Upper lobe of left lung (tissue), 6 donors: ENCODE measurements around the gene FTO. TPM values are rescaled to one million over a fixed set of nuclear protein-coding genes. Genes with fewer than 3 reads are reported as not detected.

Experiments used
- ATAC-seq, 2 donors: fragments of 200-7000 bp; cut with Tn5 transposase; one replicate each; pipeline ENCODE4 v1.9.1; 2022; ENCODE audit warnings: mild to moderate bottlenecking in 2 of 2, moderate library complexity in 2 of 2; ENCODE audit not compliant: low FRiP score in 2 of 2
- DNase-seq, 2 donors: peaks; one replicate each; pipeline ENCODE4 v3.0.0-alpha.2; 2019 to 2020
- H3K27ac ChIP-seq, 4 donors: fragments of 200-600 bp; sonication (generic); one replicate each; pipeline ENCODE4 v1.5.1; 2016 to 2019
- H3K27me3 ChIP-seq, 4 donors: fragments of 200-600 bp; sonication (generic); one replicate each; pipeline ENCODE4 v1.5.1; 2017 to 2019
- H3K36me3 ChIP-seq, 4 donors: fragments of 200-600 bp; sonication (generic); one replicate each; pipeline ENCODE4 v1.5.1; 2016 to 2019
- H3K4me1 ChIP-seq, 4 donors: fragments of 200-600 bp; sonication (generic); one replicate each; pipeline ENCODE4 v1.5.1; 2018 to 2019
- H3K4me3 ChIP-seq, 4 donors: fragments of 200-600 bp; sonication (generic); one replicate each; pipeline ENCODE4 v1.5.1; 2017 to 2019; ENCODE audit warnings: mild to moderate bottlenecking in 2 of 4, moderate library complexity in 1 of 4
- H3K9me3 ChIP-seq, 4 donors: fragments of 200-600 bp; sonication (generic); one replicate each; pipeline ENCODE4 v1.5.1; 2018 to 2019
- CTCF ChIP-seq, 6 experiments: fragments of 450-650 bp in 4 of 6; fragments of 200-600 bp in 2 of 6; sonication (generic) in 2 of 6; IDR thresholded peaks; one replicate each; pipeline ENCODE4 v1.5.1; 2016 to 2019; ENCODE audit warnings: antibody characterized with exemption in 6 of 6
- EP300 ChIP-seq, 4 donors: sonication (generic); formaldehyde crosslinking; IDR thresholded peaks; one replicate each; pipeline ENCODE4 v1.5.1; 2017; ENCODE audit warnings: antibody characterized with exemption in 4 of 4, control low read depth in 2 of 4
- POLR2A ChIP-seq, 4 donors: fragments of 450-650 bp; IDR thresholded peaks; one replicate each; pipeline ENCODE4 v1.5.1; 2016 to 2017; ENCODE audit warnings: antibody characterized with exemption in 4 of 4, mild to moderate bottlenecking in 2 of 4
- POLR2AphosphoS5 ChIP-seq, 2 donors: sonication (generic); formaldehyde crosslinking; IDR thresholded peaks; one replicate each; pipeline ENCODE4 v1.5.1; 2017; ENCODE audit warnings: antibody characterized with exemption in 2 of 2
- WGBS, 2 donors: methylation state at CpG; one replicate each; pipeline ENCODE4 v1.1.5; 2017 to 2018; 5-methylcytosine and 5-hydroxymethylcytosine counted together
- total RNA-seq, 6 donors: library from RNA; depleted of rRNA in 4 of 6; stranded (reverse); fragments of >200 nt in 4 of 6; gene quantifications; one replicate each; pipeline versions ENCODE4 v1.1.0 to v1.2.1, GENCODE V29; 2016 to 2021
- donor health status: DM: no; HTN: no; CAD: no; lungs with moderate emphysema.
- donor health status: DM: no; HTN: yes; CAD: no; lungs with severe emphysema.

FTO gene
- total RNA-seq, 6 donors from 2014 or later: 62.9 to 114 (median 75.4) TPM

GRCh38 chr16:53737552-53737951 is 33.6 kb downstream of the FTO start:
- ATAC-seq: no peak
- peaks cover 0 to 7% (median 6%) of the 10 kb centered on the region in 4 donors for H3K4me1 ChIP-seq
- 88 to 95% methylated on average over 5 of the region's 5 CpGs for WGBS, 2 donors

GRCh38 chr16:53740476-53740875 is 36.5 kb downstream of the FTO start:
- H3K4me3 ChIP-seq: no peak overlapping the region
- H3K27me3 ChIP-seq: no peaks in the 10 kb centered on the region
- H3K9me3 ChIP-seq: no peaks in the 10 kb centered on the region
- H3K4me1 ChIP-seq: peaks cover 10 to 22% (median 16%) of the 10 kb centered on the region in 4 donors
- H3K36me3 ChIP-seq: no peaks in the 10 kb centered on the region
- TF ChIP-seq POLR2AphosphoS5 (IDR thresholded peaks at IDR 0.05): no peak
- no peak for ATAC-seq
- no peak overlapping the region for H3K27ac ChIP-seq
- DNase-seq: no peak

More at GRCh38 chr16:53737552-53737951, 33.6 kb downstream of the FTO start:
- Histone ChIP-seq H3K27ac (no peak overlapping the region), H3K27me3 (no peaks in the 10 kb centered on the region), H3K36me3 (no peaks in the 10 kb centered on the region), H3K9me3 (no peaks in the 10 kb centered on the region), H3K4me3 (no peak overlapping the region)
- DNase-seq: no peak
- TF ChIP-seq POLR2AphosphoS5 (IDR thresholded peaks at IDR 0.05): no peak
- no peak for TF ChIP-seq EP300 (IDR thresholded peaks at IDR 0.05)

- no peak for TF ChIP-seq CTCF (IDR thresholded peaks at IDR 0.05)
- TF ChIP-seq POLR2A (IDR thresholded peaks at IDR 0.05): no peak
- no peak for TF ChIP-seq EP300 (IDR thresholded peaks at IDR 0.05)
- H3K4me3 ChIP-seq: no peak overlapping the region
- ATAC-seq: no peak
- WGBS, 2 donors: 68 to 73% methylated on average over 3 of the region's 3 CpGs
- peaks cover 13 to 27% (median 18%) of the 10 kb centered on the region in 4 donors for H3K4me1 ChIP-seq
- no peaks in the 10 kb centered on the region for H3K27me3 ChIP-seq
- no peak overlapping the region for H3K27ac ChIP-seq
- no peaks in the 10 kb centered on the region for H3K9me3 ChIP-seq
- DNase-seq: no peak
- no peaks in the 10 kb centered on the region for H3K36me3 ChIP-seq
These were observed 37.1 kb downstream of the FTO start for GRCh38 chr16:53740933-53741531.

GRCh38 chr16:53741546-53741945 is 37.6 kb downstream of the FTO start:
- 93 to 98% methylated on average over 2 of the region's 2 CpGs for WGBS, 2 donors
- Histone ChIP-seq H3K27ac (no peak overlapping the region), H3K4me1 (peaks cover 13 to 30% (median 19%) of the 10 kb centered on the region in 4 donors), H3K9me3 (no peaks in the 10 kb centered on the region), H3K27me3 (no peaks in the 10 kb centered on the region), H3K36me3 (no peaks in the 10 kb centered on the region), H3K4me3 (no peak overlapping the region)
- TF ChIP-seq EP300 (IDR thresholded peaks at IDR 0.05) (no peak), POLR2AphosphoS5 (IDR thresholded peaks at IDR 0.05) (no peak)
- no peak for DNase-seq
- no peak for ATAC-seq

- TF ChIP-seq CTCF (IDR thresholded peaks at IDR 0.05) (peak in 5 of 6 experiments; percentile 22 to 45 (median 31)), POLR2A (IDR thresholded peaks at IDR 0.05) (no peak)
- ATAC-seq (no peak), DNase-seq (no peak)
- 68 to 74% methylated on average over 3 of the region's 3 CpGs for WGBS, 2 donors
- Histone ChIP-seq H3K9me3 (no peaks in the 10 kb centered on the region), H3K36me3 (no peaks in the 10 kb centered on the region), H3K27ac (no peak overlapping the region), H3K4me3 (no peak overlapping the region), H3K4me1 (peaks cover 13 to 30% (median 19%) of the 10 kb centered on the region in 4 donors), H3K27me3 (no peaks in the 10 kb centered on the region)
These were observed 39.2 kb downstream of the FTO start for GRCh38 chr16:53743149-53743566.

- Histone ChIP-seq H3K27ac (no peak overlapping the region), H3K9me3 (no peaks in the 10 kb centered on the region), H3K36me3 (no peaks in the 10 kb centered on the region), H3K27me3 (no peaks in the 10 kb centered on the region), H3K4me3 (no peak overlapping the region), H3K4me1 (peaks cover 13 to 30% (median 19%) of the 10 kb centered on the region in 4 donors)
- no peak for DNase-seq
- 22 to 44% methylated on average over 3 of the region's 3 CpGs for WGBS, 2 donors
- no peak for ATAC-seq
- TF ChIP-seq CTCF (IDR thresholded peaks at IDR 0.05): no peak
- no peak for TF ChIP-seq POLR2A (IDR thresholded peaks at IDR 0.05)
These were observed 40.5 kb downstream of the FTO start for GRCh38 chr16:53744449-53744848.
